ENCODE results near the gene HSD17B14. TPM values are rescaled to one million over a fixed set of nuclear protein-coding genes. Genes with fewer than 3 reads are reported as not detected.
"Not testable (repeated sequence)": the region's sequence is repeated elsewhere in the genome, so short reads cannot be mapped to it uniquely, and the experiment has no call there.

The HSD17B14 gene
- total and polyA plus RNA-seq, 4 donors = 9.0 to 39.1 (median 15.3) TPM

- no peak for TF ChIP-seq CTCF (IDR thresholded peaks at IDR 0.05; ENCODE audit: control extremely low read depth, extremely low read depth)
- DNase-seq (no peak), ATAC-seq (ENCODE audit: insufficient read depth, low FRiP score) (no peak)
- Histone ChIP-seq H3K4me1 (ENCODE audit: control insufficient read depth in 5 of 5, insufficient read depth in 5 of 5, low read length in 5 of 5) (peaks cover 3 to 19% (median 9%) of the 10 kb centered on the region in 5 donors), H3K4me3 (no peak overlapping the region), H3K27me3 (ENCODE audit: control insufficient read depth in 3 of 3, insufficient read depth in 3 of 3, low read length in 2 of 3) (no peaks in the 10 kb centered on the region), H3K9ac (ENCODE audit: insufficient read depth in 1 of 2, low read length in 2 of 2) (no peak overlapping the region), H3K9me3 (ENCODE audit: control insufficient read depth in 4 of 4, insufficient read depth in 3 of 4, low read length in 3 of 4) (no peaks in the 10 kb centered on the region), H3K27ac (ENCODE audit: low read depth in 1 of 2, low read length in 1 of 2) (peak overlapping the region in 1 of 2 donors; percentile 25), H3K36me3 (ENCODE audit: control insufficient read depth in 4 of 4, insufficient read depth in 4 of 4, low read length in 4 of 4) (peaks cover 3 to 30% (median 20%) of the 10 kb centered on the region in 4 donors)
- WGBS, 2 donors = 90 to 92% methylated on average over 13 of the region's 13 CpGs
Measured at GRCh38 chr19:48879025-48879637, 42.8 kb upstream of the HSD17B14 start.

- DNase-seq (peak; percentile 20 to 49 (median 24)), ATAC-seq (ENCODE audit: insufficient read depth, low FRiP score) (peak; percentile 4)
- H3K27me3 ChIP-seq (ENCODE audit: control insufficient read depth in 3 of 3, insufficient read depth in 3 of 3, low read length in 2 of 3) = no peaks in the 10 kb centered on the region
- H3K36me3 ChIP-seq (ENCODE audit: control insufficient read depth in 4 of 4, insufficient read depth in 4 of 4, low read length in 4 of 4) = peaks cover 7 to 35% (median 27%) of the 10 kb centered on the region in 4 donors
- TF ChIP-seq CTCF (IDR thresholded peaks at IDR 0.05; ENCODE audit: control extremely low read depth, extremely low read depth) = no peak
- H3K4me3 ChIP-seq = no peak overlapping the region
- H3K4me1 ChIP-seq (ENCODE audit: control insufficient read depth in 5 of 5, insufficient read depth in 5 of 5, low read length in 5 of 5) = peaks cover 3 to 26% (median 13%) of the 10 kb centered on the region in 5 donors
- 56 to 63% methylated on average over 11 of the region's 11 CpGs for WGBS, 2 donors
- H3K27ac ChIP-seq (ENCODE audit: low read depth in 1 of 2, low read length in 1 of 2) = peak overlapping the region; percentile 46 to 52
- H3K9me3 ChIP-seq (ENCODE audit: control insufficient read depth in 4 of 4, insufficient read depth in 3 of 4, low read length in 3 of 4) = no peaks in the 10 kb centered on the region
- H3K9ac ChIP-seq (ENCODE audit: insufficient read depth in 1 of 2, low read length in 2 of 2) = no peak overlapping the region
Measured at GRCh38 chr19:48878196-48879024, 42.1 kb upstream of the HSD17B14 start.

- peaks cover 3 to 31% (median 15%) of the 10 kb centered on the region in 5 donors for H3K4me1 ChIP-seq (ENCODE audit: control insufficient read depth in 5 of 5, insufficient read depth in 5 of 5, low read length in 5 of 5)
- 89 to 91% methylated on average over 6 of the region's 6 CpGs for WGBS, 2 donors
- H3K9ac ChIP-seq (ENCODE audit: insufficient read depth in 1 of 2, low read length in 2 of 2) = no peak overlapping the region
- H3K4me3 ChIP-seq = no peak overlapping the region
- peak overlapping the region in 1 of 2 donors; percentile 52 for H3K27ac ChIP-seq (ENCODE audit: low read depth in 1 of 2, low read length in 1 of 2)
- DNase-seq (no peak), ATAC-seq (ENCODE audit: insufficient read depth, low FRiP score) (no peak)
- H3K9me3 ChIP-seq (ENCODE audit: control insufficient read depth in 4 of 4, insufficient read depth in 3 of 4, low read length in 3 of 4) = no peaks in the 10 kb centered on the region
- TF ChIP-seq CTCF (IDR thresholded peaks at IDR 0.05; ENCODE audit: control extremely low read depth, extremely low read depth) = no peak
- no peaks in the 10 kb centered on the region for H3K27me3 ChIP-seq (ENCODE audit: control insufficient read depth in 3 of 3, insufficient read depth in 3 of 3, low read length in 2 of 3)
- peaks cover 7 to 35% (median 29%) of the 10 kb centered on the region in 4 donors for H3K36me3 ChIP-seq (ENCODE audit: control insufficient read depth in 4 of 4, insufficient read depth in 4 of 4, low read length in 4 of 4)
Measured at GRCh38 chr19:48877855-48878195, 41.5 kb upstream of the HSD17B14 start.

- Histone ChIP-seq H3K36me3 (ENCODE audit: control insufficient read depth in 4 of 4, insufficient read depth in 4 of 4, low read length in 4 of 4) (peaks cover 7 to 35% (median 29%) of the 10 kb centered on the region in 4 donors), H3K27ac (ENCODE audit: low read depth in 1 of 2, low read length in 1 of 2) (peak overlapping the region; percentile 99 to 100), H3K4me1 (ENCODE audit: control insufficient read depth in 5 of 5, insufficient read depth in 5 of 5, low read length in 5 of 5) (peaks cover 3 to 31% (median 15%) of the 10 kb centered on the region in 5 donors)
- not testable (repeated sequence) for ATAC-seq (ENCODE audit: insufficient read depth, low FRiP score); H3K9me3 ChIP-seq (ENCODE audit: control insufficient read depth in 4 of 4, insufficient read depth in 3 of 4, low read length in 3 of 4); H3K27me3 ChIP-seq (ENCODE audit: control insufficient read depth in 3 of 3, insufficient read depth in 3 of 3, low read length in 2 of 3); H3K4me3 ChIP-seq; H3K9ac ChIP-seq (ENCODE audit: insufficient read depth in 1 of 2, low read length in 2 of 2); DNase-seq
- whole genome bisulfite sequencing, 2 donors = 69 to 83% methylated on average over 30 of the region's 30 CpGs
Measured at GRCh38 chr19:48876043-48876981, 40.0 kb upstream of the HSD17B14 start.
